Trophoblast cell (in vitro differentiated cells and primary cell): ENCODE data around the gene AP5Z1.

Experiments used
- DNase-seq, 2 donors: peaks; one replicate each; pipeline ENCODE4 v3.0.0-alpha.2; 2016
- H2AFZ ChIP-seq: 2 replicates; pipeline ENCODE4 v1.6.1; 2013; ENCODE audit warnings: low read length, moderate library complexity, mild to moderate bottlenecking; ENCODE audit not compliant: insufficient read depth, poor library complexity
- H2AK5ac ChIP-seq: 2 replicates; pipeline ENCODE4 v1.6.1; 2013; ENCODE audit warnings: mild to moderate bottlenecking, low read length
- H2BK120ac ChIP-seq: 2 replicates; pipeline ENCODE4 v1.6.1; 2013; ENCODE audit warnings: low read length, mild to moderate bottlenecking, moderate library complexity; ENCODE audit not compliant: insufficient read depth, poor library complexity
- H2BK12ac ChIP-seq: 2 replicates; pipeline ENCODE4 v1.6.1; 2013; ENCODE audit warnings: mild to moderate bottlenecking, low read length, moderate library complexity
- H2BK5ac ChIP-seq: 2 replicates; pipeline ENCODE4 v1.6.1; 2013; ENCODE audit warnings: low read length, low read depth, moderate library complexity, mild to moderate bottlenecking; ENCODE audit not compliant: poor library complexity
- H3K14ac ChIP-seq: 2 replicates; pipeline ENCODE4 v1.6.1; 2013; ENCODE audit warnings: mild to moderate bottlenecking, low read length
- H3K18ac ChIP-seq: 2 replicates; pipeline ENCODE4 v1.6.1; 2013; ENCODE audit warnings: mild to moderate bottlenecking, low read length
- H3K23ac ChIP-seq: 2 replicates; pipeline ENCODE4 v1.6.1; 2013; ENCODE audit warnings: low read length
- H3K27ac ChIP-seq: 2 replicates; pipeline ENCODE4 v1.5.1; 2013; ENCODE audit warnings: low read depth, mild to moderate bottlenecking, inconsistent platforms, low read length, moderate library complexity
- H3K27me3 ChIP-seq: 2 replicates; pipeline ENCODE4 v1.6.1; 2013; ENCODE audit warnings: inconsistent platforms, mild to moderate bottlenecking, low read length, moderate library complexity; ENCODE audit not compliant: insufficient read depth
- H3K36me3 ChIP-seq, 2 experiments: 1 replicate in 1 of 2; 2 replicates in 1 of 2; pipeline ENCODE4 v1.6.1; 2013; ENCODE audit warnings: low read length in 2 of 2, mild to moderate bottlenecking in 2 of 2, moderate library complexity in 1 of 2; ENCODE audit not compliant: insufficient read depth in 2 of 2, control insufficient read depth in 1 of 2
- H3K4ac ChIP-seq: 2 replicates; pipeline ENCODE4 v1.6.1; 2013; ENCODE audit warnings: low read depth, mild to moderate bottlenecking, low read length, moderate library complexity
- H3K4me1 ChIP-seq, 2 experiments: 1 replicate in 1 of 2; 2 replicates in 1 of 2; pipeline ENCODE4 v1.6.1; 2013; ENCODE audit warnings: low read length in 2 of 2, mild to moderate bottlenecking in 2 of 2, moderate library complexity in 1 of 2; ENCODE audit not compliant: insufficient read depth in 2 of 2, control insufficient read depth in 1 of 2
- H3K4me2 ChIP-seq: 2 replicates; pipeline ENCODE4 v1.6.1; 2013; ENCODE audit warnings: inconsistent platforms, mild to moderate bottlenecking, low read length, moderate library complexity
- H3K4me3 ChIP-seq: 2 replicates; pipeline ENCODE4 v1.5.1; 2013; ENCODE audit warnings: mild to moderate bottlenecking, low read depth, low read length, inconsistent platforms
- H3K79me1 ChIP-seq: one replicate; pipeline ENCODE4 v1.6.1; 2013; ENCODE audit warnings: low read length
- H3K79me2 ChIP-seq: 2 replicates; pipeline ENCODE4 v1.6.1; 2013; ENCODE audit warnings: low read length, mild to moderate bottlenecking; ENCODE audit not compliant: control insufficient read depth, insufficient read depth, poor library complexity
- H3K9ac ChIP-seq: 2 replicates; pipeline ENCODE4 v1.6.1; 2013; ENCODE audit warnings: mild to moderate bottlenecking, low read length
- H3K9me3 ChIP-seq: 2 replicates; pipeline ENCODE4 v1.6.1; 2013; ENCODE audit warnings: low read depth, mild to moderate bottlenecking, control low read depth, inconsistent platforms, low read length; ENCODE audit not compliant: insufficient read depth
- H4K12ac ChIP-seq: 2 replicates; pipeline ENCODE4 v1.6.1; 2013; ENCODE audit warnings: low read depth, mild to moderate bottlenecking, low read length, moderate library complexity
- H4K8ac ChIP-seq: 2 replicates; pipeline ENCODE4 v1.6.1; 2013; ENCODE audit warnings: low read depth, mild to moderate bottlenecking, low read length, moderate library complexity
- H4K91ac ChIP-seq: one replicate; pipeline ENCODE4 v1.6.1; 2013; ENCODE audit warnings: low read depth, mild to moderate bottlenecking, low read length, moderate library complexity
- WGBS: extraction: QIAGEN DNeasy Blood & Tissue Kit; methylation state at CpG from one replicate; pipeline ENCODE4 v1.1.7; 2013; ENCODE audit warnings: missing lambda C conversion rate; ENCODE audit not compliant: insufficient read length, insufficient coverage; ENCODE audit errors: extremely low coverage; 5-methylcytosine and 5-hydroxymethylcytosine counted together

AP5Z1 gene

GRCh38 chr7:4739528-4739992, 35.9 kb upstream of the AP5Z1 start:
- Histone ChIP-seq H3K9me3 (peaks cover 2% of the 10 kb centered on the region), H3K27ac (peak overlapping the region; percentile 61), H2BK120ac (no peak overlapping the region), H3K9ac (no peak overlapping the region), H3K23ac (no peak overlapping the region), H3K4me1 (peaks cover 18 to 19% of the 10 kb centered on the region in 2 experiments), H3K79me1 (peaks cover 15% of the 10 kb centered on the region), H3K14ac (no peak overlapping the region), H2BK12ac (peak overlapping the region; percentile 66), H3K4ac (no peak overlapping the region), H3K4me3 (no peak overlapping the region), H2AK5ac (no peak overlapping the region), H3K18ac (no peak overlapping the region), H2BK5ac (no peak overlapping the region), H3K4me2 (no peak overlapping the region), H3K27me3 (no peaks in the 10 kb centered on the region), H4K12ac (no peak overlapping the region), H3K36me3 (peaks cover 11 to 13% of the 10 kb centered on the region in 2 experiments), H4K91ac (peak overlapping the region; percentile 51), H4K8ac (peak overlapping the region; percentile 3), H2AFZ (no peak overlapping the region), H3K79me2 (no peaks in the 10 kb centered on the region)
- DNase-seq = peak in 1 of 2 donors; percentile 46
- no CpG with 5 or more reads among the region's 16 CpGs for WGBS

DNA sequence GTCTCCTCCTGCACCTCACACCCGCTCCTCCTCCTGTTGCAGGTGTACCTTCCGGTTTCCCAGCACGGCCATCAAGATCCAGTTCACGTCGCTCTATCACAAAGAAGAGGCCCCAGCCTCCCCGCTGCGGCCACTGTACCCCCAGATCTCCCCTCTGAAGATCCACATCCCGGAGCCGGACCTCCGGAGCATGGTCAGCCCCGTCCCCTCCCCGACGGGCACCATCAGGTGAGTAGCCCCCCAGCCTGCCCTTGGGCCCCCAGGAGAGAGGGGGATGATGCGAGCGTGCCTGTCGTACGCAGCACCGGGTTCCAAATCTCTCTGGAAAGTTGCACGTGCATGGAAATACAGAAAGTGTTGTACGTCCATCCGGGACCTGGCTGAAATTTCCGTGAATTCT, 34.6 kb upstream of the AP5Z1 start:
- peaks cover 11 to 13% of the 10 kb centered on the region in 2 experiments for H3K36me3 ChIP-seq
- H4K12ac ChIP-seq = no peak overlapping the region
- H4K8ac ChIP-seq = no peak overlapping the region
- no peak overlapping the region for H2AFZ ChIP-seq
- no peaks in the 10 kb centered on the region for H3K27me3 ChIP-seq
- no peaks in the 10 kb centered on the region for H3K79me2 ChIP-seq
- H3K9ac ChIP-seq = no peak overlapping the region
- no peak overlapping the region for H2BK5ac ChIP-seq
- no peak overlapping the region for H3K4ac ChIP-seq
- no peak for DNase-seq
- H3K18ac ChIP-seq = no peak overlapping the region
- H2BK120ac ChIP-seq = no peak overlapping the region
- WGBS = no CpG with 5 or more reads among the region's 22 CpGs
- H3K4me3 ChIP-seq = no peak overlapping the region
- H3K4me1 ChIP-seq = peaks cover 18 to 20% of the 10 kb centered on the region in 2 experiments
- no peak overlapping the region for H3K23ac ChIP-seq
- no peak overlapping the region for H3K4me2 ChIP-seq
- no peak overlapping the region for H3K27ac ChIP-seq
- H2BK12ac ChIP-seq = no peak overlapping the region
- no peak overlapping the region for H4K91ac ChIP-seq
- H3K79me1 ChIP-seq = peaks cover 17% of the 10 kb centered on the region
- H3K14ac ChIP-seq = no peak overlapping the region
- H2AK5ac ChIP-seq = no peak overlapping the region
- peaks cover 2% of the 10 kb centered on the region for H3K9me3 ChIP-seq

- WGBS = no CpG with 5 or more reads among the region's 23 CpGs
- Histone ChIP-seq H3K4me2 (no peak overlapping the region), H3K14ac (no peak overlapping the region), H3K36me3 (peaks cover 11 to 13% of the 10 kb centered on the region in 2 experiments), H2BK5ac (no peak overlapping the region), H2BK120ac (no peak overlapping the region), H4K12ac (no peak overlapping the region), H4K91ac (no peak overlapping the region), H2BK12ac (no peak overlapping the region), H3K79me1 (peaks cover 17% of the 10 kb centered on the region), H3K79me2 (peaks cover 1% of the 10 kb centered on the region), H3K18ac (no peak overlapping the region), H2AK5ac (no peak overlapping the region), H3K27ac (no peak overlapping the region), H3K4ac (no peak overlapping the region), H3K23ac (no peak overlapping the region), H3K4me3 (no peak overlapping the region), H3K9ac (no peak overlapping the region), H3K4me1 (peaks cover 18 to 20% of the 10 kb centered on the region in 2 experiments), H3K9me3 (peaks cover 2% of the 10 kb centered on the region), H3K27me3 (no peaks in the 10 kb centered on the region), H4K8ac (no peak overlapping the region), H2AFZ (no peak overlapping the region)
- DNase-seq = no peak
Measured at GRCh38 chr7:4742051-4742573, 33.3 kb upstream of the AP5Z1 start.

DNA sequence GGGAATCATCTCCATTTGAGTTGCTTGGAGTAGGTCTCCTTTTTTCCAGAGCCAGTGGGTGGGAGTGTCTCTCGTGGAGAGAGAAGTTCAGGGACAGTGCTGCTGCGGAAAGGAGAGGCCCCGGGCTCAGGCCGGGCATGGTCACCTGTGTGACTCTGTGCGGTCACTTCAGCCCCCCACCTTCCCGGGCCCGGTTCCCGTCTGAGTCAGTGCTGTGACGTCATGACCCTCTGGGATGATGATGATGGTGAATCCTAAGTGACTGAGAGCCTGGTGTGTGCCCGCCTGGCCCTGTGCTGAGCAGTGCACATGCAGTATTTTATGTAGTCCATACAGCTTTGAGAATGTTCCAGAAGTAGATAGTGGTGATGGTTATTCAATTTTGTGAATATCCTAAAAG, 32.6 kb upstream of the AP5Z1 start:
- H4K91ac ChIP-seq = no peak overlapping the region
- no peak overlapping the region for H2BK5ac ChIP-seq
- peak overlapping the region; percentile 24 for H2BK12ac ChIP-seq
- H3K18ac ChIP-seq = no peak overlapping the region
- no peak overlapping the region for H2AFZ ChIP-seq
- H3K27me3 ChIP-seq = no peaks in the 10 kb centered on the region
- H2AK5ac ChIP-seq = peak overlapping the region; percentile 56
- no peak overlapping the region for H3K4me3 ChIP-seq
- no peak overlapping the region for H4K12ac ChIP-seq
- H3K4ac ChIP-seq = no peak overlapping the region
- no peak overlapping the region for H3K23ac ChIP-seq
- peaks cover 18 to 20% of the 10 kb centered on the region in 2 experiments for H3K4me1 ChIP-seq
- H3K4me2 ChIP-seq = no peak overlapping the region
- WGBS = no CpG with 5 or more reads among the region's 10 CpGs
- H3K9ac ChIP-seq = no peak overlapping the region
- no peak overlapping the region for H3K14ac ChIP-seq
- peaks cover 18% of the 10 kb centered on the region for H3K79me1 ChIP-seq
- H3K9me3 ChIP-seq = no peaks in the 10 kb centered on the region
- peaks cover 2% of the 10 kb centered on the region for H3K79me2 ChIP-seq
- no peak overlapping the region for H3K27ac ChIP-seq
- no peak overlapping the region for H2BK120ac ChIP-seq
- H4K8ac ChIP-seq = no peak overlapping the region
- DNase-seq = no peak
- peaks cover 14 to 16% of the 10 kb centered on the region in 2 experiments for H3K36me3 ChIP-seq
